Tibial artery (tissue), 4 donors: Measurements from ENCODE around the gene ZNF74.

Experiments used
- DNase-seq, 2 donors: peaks; one replicate each; pipeline ENCODE4 v3.0.0-alpha.2; 2019
- H3K27ac ChIP-seq, 2 donors: fragments of 200-600 bp; sonication (generic) in 1 of 2; 1 replicate in 1 of 2; 2 replicates in 1 of 2; pipeline ENCODE4 v1.5.1; 2018 to 2019; ENCODE audit warnings: mild to moderate bottlenecking in 1 of 2
- H3K27me3 ChIP-seq, 2 donors: fragments of 200-600 bp; sonication (generic) in 1 of 2; one replicate each; pipeline versions ENCODE4 v1.5.1 to v1.6.0; 2016 to 2019
- H3K36me3 ChIP-seq, 3 donors: fragments of 200-600 bp; sonication (generic) in 2 of 3; one replicate each; pipeline ENCODE4 v1.5.1; 2016 to 2019; ENCODE audit warnings: mild to moderate bottlenecking in 2 of 3
- H3K4me1 ChIP-seq, 4 donors: fragments of 200-600 bp; sonication (generic) in 2 of 4; 1 replicate in 3 of 4; 2 replicates in 1 of 4; pipeline ENCODE4 v1.5.1; 2016 to 2019
- H3K4me3 ChIP-seq, 2 donors: fragments of 200-600 bp; sonication (generic) in 1 of 2; 1 replicate in 1 of 2; 2 replicates in 1 of 2; pipeline ENCODE4 v1.5.1; 2018 to 2019; ENCODE audit warnings: mild to moderate bottlenecking in 2 of 2
- H3K9me3 ChIP-seq, 3 donors: fragments of 200-600 bp; sonication (generic) in 1 of 3; one replicate each; pipeline ENCODE4 v1.5.1; 2016 to 2019
- intact Hi-C: fragments of 100-400 bp; cut with DNase I; formaldehyde crosslinking; loops from one replicate; pipeline ENCODE4 v1.15.0; 2023; ENCODE audit warnings: low total_unique reads
- TF ChIP-seq, protein P1 (sequence below), 2 experiments: fragments of 200-600 bp in 1 of 2; fragments of 450-650 bp in 1 of 2; IDR thresholded peaks; one replicate each; pipeline ENCODE4 v1.5.1; 2017 to 2019; ENCODE audit warnings: antibody characterized with exemption in 2 of 2, mild to moderate bottlenecking in 1 of 2, moderate library complexity in 1 of 2

The ZNF74 gene

DNA sequence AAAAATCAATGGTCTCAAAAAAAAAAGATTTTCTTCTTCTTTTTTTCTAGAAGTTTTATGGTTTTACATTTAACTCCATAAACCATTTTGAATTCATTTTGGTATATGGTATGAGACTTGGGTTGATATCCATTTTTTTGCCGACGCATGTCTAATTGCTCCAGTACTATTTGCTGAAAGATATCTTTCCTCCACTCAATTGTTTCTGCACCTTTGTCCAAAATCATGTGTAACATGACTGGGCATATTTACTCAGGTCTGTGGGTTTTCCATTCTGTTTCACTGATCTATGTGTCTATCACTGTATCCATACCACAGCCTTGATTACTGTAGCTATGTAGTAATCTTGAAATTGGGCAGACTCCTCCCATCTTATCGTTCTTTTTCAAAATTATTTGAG, 59.3 kb downstream of the ZNF74 start:
- DNase-seq: no peak

DNA sequence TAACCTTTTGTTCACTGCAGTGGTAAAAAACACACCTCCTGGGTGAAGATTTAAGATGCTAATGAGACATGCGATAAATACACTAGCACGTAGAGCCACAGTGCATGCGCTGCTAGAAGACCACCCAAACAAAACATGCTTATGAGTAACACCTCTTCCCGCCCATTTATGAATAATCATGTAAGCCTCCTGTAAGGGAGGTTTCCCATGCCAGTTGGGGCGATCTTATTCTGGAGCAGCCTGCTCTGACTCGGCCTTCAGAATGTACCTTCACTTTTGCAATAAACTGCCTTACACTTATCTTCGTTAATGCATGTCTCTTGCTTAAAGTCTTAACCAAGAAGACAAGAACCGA, 61.7 kb downstream of the ZNF74 start:
- TF ChIP-seq, protein P1, sequence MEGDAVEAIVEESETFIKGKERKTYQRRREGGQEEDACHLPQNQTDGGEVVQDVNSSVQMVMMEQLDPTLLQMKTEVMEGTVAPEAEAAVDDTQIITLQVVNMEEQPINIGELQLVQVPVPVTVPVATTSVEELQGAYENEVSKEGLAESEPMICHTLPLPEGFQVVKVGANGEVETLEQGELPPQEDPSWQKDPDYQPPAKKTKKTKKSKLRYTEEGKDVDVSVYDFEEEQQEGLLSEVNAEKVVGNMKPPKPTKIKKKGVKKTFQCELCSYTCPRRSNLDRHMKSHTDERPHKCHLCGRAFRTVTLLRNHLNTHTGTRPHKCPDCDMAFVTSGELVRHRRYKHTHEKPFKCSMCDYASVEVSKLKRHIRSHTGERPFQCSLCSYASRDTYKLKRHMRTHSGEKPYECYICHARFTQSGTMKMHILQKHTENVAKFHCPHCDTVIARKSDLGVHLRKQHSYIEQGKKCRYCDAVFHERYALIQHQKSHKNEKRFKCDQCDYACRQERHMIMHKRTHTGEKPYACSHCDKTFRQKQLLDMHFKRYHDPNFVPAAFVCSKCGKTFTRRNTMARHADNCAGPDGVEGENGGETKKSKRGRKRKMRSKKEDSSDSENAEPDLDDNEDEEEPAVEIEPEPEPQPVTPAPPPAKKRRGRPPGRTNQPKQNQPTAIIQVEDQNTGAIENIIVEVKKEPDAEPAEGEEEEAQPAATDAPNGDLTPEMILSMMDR (IDR thresholded peaks at IDR 0.05): no peak
- no peaks in the 10 kb centered on the region for H3K4me1 ChIP-seq
- no peak overlapping the region for H3K4me3 ChIP-seq
- no peaks in the 10 kb centered on the region for H3K27me3 ChIP-seq
- H3K9me3 ChIP-seq: no peaks in the 10 kb centered on the region
- peaks cover 0 to 33% (median 7%) of the 10 kb centered on the region in 3 donors for H3K36me3 ChIP-seq
- DNase-seq: peak in 1 of 2 donors; percentile 27
- H3K27ac ChIP-seq: no peak overlapping the region
- intact Hi-C loops: loop anchor here (1.0 kb wide), 1 partner anchor 36 kb away; no protein-coding TSS in a partner anchor

More for the DNA sequence above, 59.3 kb downstream of the ZNF74 start:
- TF ChIP-seq, protein P1 (IDR thresholded peaks at IDR 0.05): no peak
- Histone ChIP-seq H3K4me3 (no peak overlapping the region), H3K27ac (no peak overlapping the region), H3K4me1 (no peaks in the 10 kb centered on the region), H3K27me3 (no peaks in the 10 kb centered on the region), H3K9me3 (no peaks in the 10 kb centered on the region), H3K36me3 (peaks cover 0 to 33% (median 7%) of the 10 kb centered on the region in 3 donors)
- intact Hi-C loops: no loop called here

DNA sequence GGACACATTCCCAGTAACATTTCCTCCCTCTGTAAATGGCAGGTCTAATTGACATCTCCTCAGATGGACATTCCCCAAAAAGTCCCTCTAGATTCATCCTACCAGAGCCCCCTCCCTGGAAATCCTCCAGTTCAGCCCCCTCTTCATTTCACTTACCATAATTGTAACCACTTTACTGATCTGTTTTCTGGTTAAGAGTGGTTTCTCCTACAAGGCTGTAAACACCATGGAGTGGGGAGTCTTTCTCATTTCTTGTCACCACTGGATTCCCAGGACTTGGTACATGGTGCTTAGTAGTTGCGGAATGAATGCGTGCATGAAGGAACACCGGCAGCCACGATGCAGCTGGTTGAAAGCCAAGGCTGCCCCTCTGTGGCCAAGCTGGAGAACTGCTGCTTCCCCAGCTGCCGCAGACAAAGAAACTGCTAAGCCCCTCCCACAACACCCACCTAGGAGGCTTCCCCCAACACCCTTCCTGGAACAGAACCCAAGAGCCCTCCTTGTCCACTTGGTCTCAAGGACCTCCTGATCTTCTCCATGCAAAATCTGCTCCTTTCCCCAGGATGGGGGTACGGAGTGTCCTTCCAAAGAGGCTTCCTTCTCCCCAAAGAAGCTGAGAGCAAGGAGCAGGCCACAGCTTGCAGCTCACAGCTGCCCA, 62.2 kb downstream of the ZNF74 start:
- no peaks in the 10 kb centered on the region for H3K4me1 ChIP-seq
- intact Hi-C loops: no loop called here
- DNase-seq: peak; percentile 70 to 80
- no peak overlapping the region for H3K27ac ChIP-seq
- no peaks in the 10 kb centered on the region for H3K9me3 ChIP-seq
- TF ChIP-seq, protein P1 (IDR thresholded peaks at IDR 0.05): peak; percentile 91 to 95
- no peaks in the 10 kb centered on the region for H3K27me3 ChIP-seq
- peaks cover 0 to 28% (median 7%) of the 10 kb centered on the region in 3 donors for H3K36me3 ChIP-seq
- no peak overlapping the region for H3K4me3 ChIP-seq

DNA sequence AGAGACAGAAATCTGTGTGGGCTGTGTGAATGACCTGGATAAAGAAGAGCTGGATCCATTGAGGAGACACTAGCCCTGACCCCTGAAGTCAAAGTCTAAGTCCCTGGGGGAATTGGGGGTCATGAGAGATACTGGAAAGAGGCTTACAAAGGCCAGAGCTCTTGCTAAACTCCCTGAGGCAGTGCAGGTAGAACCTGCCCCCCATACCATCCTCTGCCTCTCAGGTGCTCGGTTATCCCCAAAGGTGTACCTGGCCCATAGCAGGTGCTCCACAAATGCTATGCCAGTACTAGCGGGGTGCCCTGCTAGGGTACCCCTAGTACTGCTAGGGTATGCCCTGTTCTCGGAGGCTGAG, 62.7 kb downstream of the ZNF74 start:
- intact Hi-C loops: no loop called here
- H3K4me1 ChIP-seq: no peaks in the 10 kb centered on the region
- H3K4me3 ChIP-seq: no peak overlapping the region
- H3K36me3 ChIP-seq: peaks cover 0 to 23% (median 7%) of the 10 kb centered on the region in 3 donors
- no peaks in the 10 kb centered on the region for H3K27me3 ChIP-seq
- no peak overlapping the region for H3K27ac ChIP-seq
- TF ChIP-seq, protein P1 (IDR thresholded peaks at IDR 0.05): no peak
- H3K9me3 ChIP-seq: no peaks in the 10 kb centered on the region
- DNase-seq: peak in 1 of 2 donors; percentile 34

DNA sequence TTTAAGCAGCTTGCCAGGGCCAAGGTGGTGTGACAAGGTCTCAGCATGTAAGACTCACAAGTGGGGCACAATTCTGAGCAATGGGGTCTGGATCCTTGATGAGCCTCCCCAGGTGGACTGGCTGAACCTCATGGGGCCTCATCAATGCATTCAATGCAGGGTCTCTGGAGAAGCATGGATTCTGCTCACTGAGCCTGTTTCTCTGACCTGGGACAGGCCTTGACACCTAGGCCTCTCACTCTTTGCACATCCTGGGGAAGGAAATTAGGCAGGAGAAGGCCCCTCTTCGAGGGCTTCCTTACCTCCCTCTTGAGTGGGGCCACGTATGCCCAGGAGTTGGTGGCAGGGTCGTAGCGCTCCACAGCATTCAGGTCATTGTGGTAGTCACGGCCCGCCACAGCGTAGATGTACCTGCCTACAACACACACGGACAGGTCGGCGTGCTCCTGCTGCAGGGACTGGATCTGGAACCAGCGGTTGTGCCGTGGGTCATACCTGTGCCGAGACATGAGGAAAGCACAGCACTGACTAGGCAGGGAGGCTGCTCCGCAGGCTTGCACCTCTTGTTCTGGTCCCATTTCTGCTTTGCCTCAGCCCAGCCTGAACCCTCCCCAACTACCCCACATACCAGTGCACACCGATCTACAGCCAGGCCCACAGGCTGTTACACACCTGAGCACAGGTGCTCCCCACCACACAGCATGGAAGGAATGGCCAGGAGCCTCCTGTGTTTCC, 63.7 kb downstream of the ZNF74 start:
- no peak overlapping the region for H3K4me3 ChIP-seq
- H3K27ac ChIP-seq: no peak overlapping the region
- DNase-seq: no peak
- no peaks in the 10 kb centered on the region for H3K4me1 ChIP-seq
- no peaks in the 10 kb centered on the region for H3K27me3 ChIP-seq
- peaks cover 0 to 22% (median 7%) of the 10 kb centered on the region in 3 donors for H3K36me3 ChIP-seq
- TF ChIP-seq, protein P1 (IDR thresholded peaks at IDR 0.05): no peak
- H3K9me3 ChIP-seq: no peaks in the 10 kb centered on the region
- intact Hi-C loops: no loop called here
